AG10803 (cell line): ENCODE data around the gene ARAP3.

Experiments
- DNase-seq: peaks from one replicate; pipeline ENCODE4 v3.0.0; 2010; ENCODE audit warnings: low read depth
- H3K4me3 ChIP-seq: 2 replicates; pipeline ENCODE4 v1.5.1; 2011; ENCODE audit warnings: mild to moderate bottlenecking, low read length, control low read depth
- CTCF ChIP-seq: conservative IDR thresholded peaks from 2 replicates; pipeline ENCODE4 v1.5.1; 2011; ENCODE audit warnings: mild to moderate bottlenecking, low read length, control low read depth, inconsistent platforms

Gene ARAP3

GRCh38 chr5:141669520-141669919 is 12.5 kb downstream of the ARAP3 start:
- no peak for DNase-seq
- no peak; the same call in 1 of the 2 replicates for TF ChIP-seq CTCF
- no peak overlapping the region for H3K4me3 ChIP-seq

- no peak overlapping the region for H3K4me3 ChIP-seq
- TF ChIP-seq CTCF: no peak
- DNase-seq: no peak
Observed at GRCh38 chr5:141668601-141669265, 13.3 kb downstream of the ARAP3 start.

- DNase-seq: no peak
- H3K4me3 ChIP-seq: no peak overlapping the region
- TF ChIP-seq CTCF: no peak
Observed at GRCh38 chr5:141665995-141666940, 15.8 kb downstream of the ARAP3 start.

- peak; percentile 91 for TF ChIP-seq CTCF
- peak; percentile 59 for DNase-seq
- H3K4me3 ChIP-seq: no peak overlapping the region
Observed at GRCh38 chr5:141664733-141665461, 17.1 kb downstream of the ARAP3 start.

GRCh38 chr5:141663506-141663905 is 18.5 kb downstream of the ARAP3 start:
- no peak overlapping the region for H3K4me3 ChIP-seq
- no peak for DNase-seq
- no peak for TF ChIP-seq CTCF

GRCh38 chr5:141662028-141662427 is 20.0 kb downstream of the ARAP3 start:
- TF ChIP-seq CTCF: no peak
- no peak for DNase-seq
- H3K4me3 ChIP-seq: no peak overlapping the region
